GM18951 (cell line): ENCODE results near the gene GPR148.

Experiments
- POLR2A ChIP-seq: IDR thresholded peaks from 4 replicates; pipeline ENCODE4 v1.6.1; 2011; ENCODE audit warnings: mild to moderate bottlenecking; ENCODE audit not compliant: insufficient read length, insufficient read depth; ENCODE audit errors: extremely low read depth
- in situ Hi-C: fragments of 300-500 bp; cut with MboI; formaldehyde crosslinking; loops from one replicate; pipeline ENCODE4 v1.12.0; 2022; ENCODE audit warnings: low sequenced_read_pairs, mixed read lengths, inconsistent platforms; ENCODE audit not compliant: unreplicated experiment

Gene GPR148

DNA sequence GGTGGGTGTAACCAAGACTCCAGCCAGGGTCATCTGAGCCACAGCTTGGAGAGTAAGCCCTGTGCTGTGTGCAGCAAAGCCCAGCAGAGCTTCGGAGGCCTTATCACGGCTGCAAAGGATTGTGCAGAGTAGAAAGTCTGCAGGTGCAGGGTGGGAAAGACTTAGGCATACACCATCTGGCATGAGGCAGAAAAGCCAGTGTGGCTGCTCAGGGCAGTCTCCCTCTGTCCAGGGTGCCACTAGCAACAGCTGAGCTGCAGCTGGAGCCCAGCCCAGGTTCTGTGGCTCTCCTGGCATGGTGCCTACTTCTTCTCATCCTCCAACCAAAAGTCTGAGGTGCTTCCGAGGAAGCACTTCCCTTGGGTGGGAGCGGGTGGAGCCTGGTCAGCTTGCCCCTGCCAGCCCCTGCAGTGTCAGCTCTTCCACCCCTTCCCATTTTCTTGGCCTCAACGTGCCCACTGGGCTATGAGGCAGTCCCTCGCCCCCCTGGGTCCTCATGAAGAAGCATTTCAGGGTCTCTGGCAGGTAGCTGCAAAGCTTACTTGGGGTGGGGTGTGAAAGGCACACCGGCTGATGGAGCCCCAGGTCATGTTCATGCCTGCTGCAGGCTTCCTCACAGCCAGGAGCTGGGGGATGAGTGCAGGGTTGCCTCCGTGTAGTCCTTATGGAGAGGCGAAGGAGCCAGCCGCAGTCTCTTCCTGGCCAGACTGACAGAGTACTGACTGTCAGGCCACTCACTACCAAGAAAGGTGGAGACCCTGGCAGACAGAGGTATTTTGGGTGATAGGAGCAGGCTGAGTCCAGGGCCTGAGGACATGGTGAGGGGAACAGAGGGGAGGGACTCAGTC, 31.3 kb downstream of the GPR148 start:
- no peak for TF ChIP-seq POLR2A
- in situ Hi-C loops = no loop called here

DNA sequence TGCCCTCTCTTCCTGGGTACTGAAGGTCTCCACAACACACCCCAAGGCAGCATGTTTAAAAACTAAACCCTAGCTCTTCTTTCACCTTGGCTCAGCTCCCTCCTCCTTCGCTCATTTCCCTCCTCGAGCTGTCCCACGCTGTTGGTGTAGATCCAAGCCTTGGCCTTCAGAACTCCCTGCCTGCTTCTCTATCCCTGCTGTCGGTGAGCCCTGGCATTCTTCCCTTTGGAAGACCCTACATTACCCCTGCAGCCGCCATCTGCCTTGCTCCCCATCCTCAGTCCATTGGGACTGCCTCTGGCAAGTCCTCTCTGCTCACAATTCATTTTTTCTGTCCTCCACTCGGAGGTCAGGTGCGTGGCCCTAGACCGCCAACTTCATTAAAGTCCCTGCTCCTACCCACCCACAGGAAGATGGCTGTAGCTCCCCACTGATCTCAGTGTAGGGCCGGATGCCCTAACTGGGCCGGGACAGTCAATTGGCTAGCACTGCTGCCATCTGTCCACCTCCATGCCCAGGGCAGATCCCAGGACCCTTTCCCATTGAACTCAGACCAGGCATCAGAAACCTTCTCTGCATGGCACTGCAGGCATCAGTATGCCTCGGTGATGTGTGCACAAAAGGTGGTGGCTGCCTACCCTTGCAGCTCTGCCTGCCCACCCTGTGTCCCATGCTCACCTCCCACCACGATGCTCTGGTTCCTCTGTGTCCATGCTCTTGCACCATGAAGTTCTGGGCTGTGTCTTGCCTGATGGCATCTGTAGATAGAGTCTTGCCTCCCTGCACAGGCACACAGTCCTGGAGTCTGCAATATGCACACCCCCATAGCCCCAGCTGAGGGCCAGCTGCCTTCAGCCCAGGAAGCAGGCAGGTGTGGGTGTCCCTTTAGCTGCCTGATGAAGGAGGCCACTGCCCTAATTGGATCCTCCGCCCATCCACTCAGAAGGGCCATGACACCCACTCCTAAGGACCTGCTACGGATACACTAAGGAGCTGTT, 32.2 kb downstream of the GPR148 start:
- TF ChIP-seq POLR2A = no peak
- in situ Hi-C loops = no loop called here

DNA sequence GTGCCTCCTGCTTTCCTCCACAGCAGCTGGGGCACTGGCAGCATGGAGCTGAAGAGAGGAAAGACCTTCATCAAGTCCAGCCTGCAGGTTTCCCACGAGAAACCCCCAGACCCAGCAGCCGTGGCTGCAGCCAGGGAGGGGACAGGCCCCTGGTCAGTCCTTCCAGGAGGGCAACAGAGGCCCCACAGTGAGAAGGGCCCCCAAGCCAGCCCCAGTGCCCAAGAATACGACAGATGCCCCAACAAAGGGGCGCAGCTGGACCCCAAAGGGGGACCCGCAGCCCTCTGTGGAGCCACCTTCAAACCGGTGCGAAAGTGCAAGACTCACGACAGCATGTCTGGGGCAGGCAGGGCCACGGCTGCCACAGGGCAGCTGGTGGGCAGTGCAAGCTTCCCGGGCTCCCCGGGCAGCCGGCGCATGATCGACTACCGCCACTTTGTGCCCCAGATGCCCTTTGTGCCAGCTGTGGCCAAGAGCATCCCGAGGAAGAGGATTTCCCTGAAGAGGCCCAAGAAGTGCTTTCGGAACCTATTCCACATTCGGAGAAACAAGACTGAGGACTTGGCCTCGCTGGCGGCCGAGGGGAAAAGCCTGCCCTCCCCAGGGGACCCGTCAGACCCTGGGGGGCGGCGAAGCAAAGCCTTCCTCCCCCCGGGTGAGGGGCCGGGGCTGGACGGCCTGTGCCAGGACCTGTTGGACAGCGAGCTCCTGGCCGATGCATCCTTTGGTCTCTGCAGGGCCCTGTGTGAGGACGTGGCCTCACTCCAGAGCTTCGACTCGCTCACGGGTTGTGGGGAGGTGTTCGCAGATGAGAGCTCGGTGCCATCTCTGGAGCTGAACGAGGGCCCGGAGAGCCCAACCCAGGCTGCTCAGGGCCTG, 33.4 kb downstream of the GPR148 start:
- in situ Hi-C loops = no loop called here
- no peak for TF ChIP-seq POLR2A

DNA sequence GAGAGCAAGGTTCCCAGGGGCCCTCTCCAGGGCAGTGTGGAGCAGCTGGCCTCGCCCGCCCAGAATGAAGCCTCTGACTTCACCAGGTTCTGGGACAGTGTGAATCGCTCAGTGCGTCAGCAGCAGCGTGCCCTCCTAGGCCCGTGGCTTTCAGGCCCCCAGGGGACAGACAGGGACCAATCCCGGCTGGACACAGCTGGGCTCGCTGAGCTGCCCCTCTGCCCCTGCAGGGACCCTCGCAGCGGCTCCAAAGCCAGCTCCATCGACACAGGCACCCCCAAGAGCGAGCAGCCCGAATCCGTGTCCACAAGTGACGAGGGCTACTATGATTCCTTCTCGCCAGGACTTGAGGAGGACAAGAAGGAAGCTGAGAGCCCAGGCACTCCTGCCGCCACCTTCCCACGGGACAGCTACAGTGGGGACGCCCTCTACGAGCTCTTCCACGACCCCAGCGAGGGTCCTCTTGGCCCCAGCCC, 34.1 kb downstream of the GPR148 start:
- TF ChIP-seq POLR2A = no peak
- in situ Hi-C loops = no loop called here

DNA sequence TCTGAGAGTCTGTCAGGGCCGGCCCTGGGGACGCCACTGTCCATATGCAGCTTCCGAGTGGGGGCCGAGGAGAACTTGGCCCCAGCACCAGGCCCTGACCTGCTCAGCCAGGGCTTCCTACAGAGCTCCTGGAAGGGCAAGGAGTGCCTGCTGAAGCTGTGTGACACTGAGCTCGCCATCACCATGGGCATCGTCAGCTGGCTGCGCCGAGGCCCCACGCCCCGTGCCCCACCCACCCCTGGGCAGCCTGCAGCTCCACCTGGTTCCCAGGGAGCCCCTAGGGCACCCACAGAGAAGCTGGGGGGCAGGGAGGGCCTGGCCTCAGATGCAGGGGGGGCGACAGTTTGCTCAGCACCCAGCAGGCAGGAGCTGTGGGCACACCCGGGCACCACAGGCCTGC, 34.5 kb downstream of the GPR148 start:
- in situ Hi-C loops = no loop called here
- no peak for TF ChIP-seq POLR2A

DNA sequence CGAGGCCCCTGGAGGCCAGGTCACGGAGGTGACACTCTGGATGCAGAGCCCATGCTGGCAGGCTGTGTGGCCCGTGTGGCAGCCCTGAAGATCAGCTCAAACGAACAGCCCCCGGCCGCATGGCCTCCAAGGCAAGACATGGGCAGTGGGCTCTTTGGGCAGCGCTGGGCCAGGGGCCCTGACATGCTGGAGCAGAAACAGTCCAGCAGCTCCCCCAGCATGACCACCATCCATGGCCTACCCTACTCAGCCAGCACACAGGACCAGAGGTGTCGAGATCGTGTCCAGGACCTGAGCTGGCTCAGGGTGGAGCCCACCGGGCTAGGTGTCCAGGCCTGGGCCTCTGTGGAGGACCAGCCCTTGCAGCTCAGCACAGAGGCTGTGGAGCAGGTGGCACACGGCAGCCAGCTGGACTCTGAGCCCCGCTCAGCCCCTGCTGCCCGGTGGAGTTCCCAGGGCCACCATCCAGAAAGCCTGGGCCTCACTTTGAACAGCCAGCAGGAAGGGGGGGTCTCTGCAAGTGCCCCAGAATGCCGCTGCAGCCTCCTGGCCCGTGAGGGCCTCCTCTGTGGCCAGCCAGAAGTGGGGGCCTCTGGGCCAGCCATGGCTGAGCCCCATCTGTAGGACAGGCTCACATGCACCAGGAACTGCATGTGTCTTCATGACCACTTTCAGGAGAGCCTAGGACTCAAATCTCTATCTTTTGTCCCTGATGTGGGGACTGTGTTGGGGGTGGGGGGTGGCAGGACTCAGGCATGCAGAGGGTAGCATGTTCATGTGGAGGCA, 35.4 kb downstream of the GPR148 start:
- in situ Hi-C loops = no loop called here
- no peak for TF ChIP-seq POLR2A

DNA sequence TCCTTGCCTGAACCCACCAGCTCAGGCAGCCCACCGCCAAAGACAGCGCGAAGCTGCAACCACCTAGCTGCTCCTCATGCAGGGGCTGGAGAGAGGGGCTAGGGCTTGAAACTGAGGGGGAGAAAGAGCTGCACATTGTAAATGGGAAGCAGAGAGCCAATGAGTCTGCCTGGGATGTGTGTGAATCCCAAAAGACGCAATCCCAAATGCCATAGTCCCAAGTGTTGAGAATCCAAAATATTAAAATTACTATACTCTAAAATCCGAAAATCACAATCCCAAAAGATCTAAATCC, 35.9 kb downstream of the GPR148 start:
- in situ Hi-C loops = no loop called here
- TF ChIP-seq POLR2A = no peak

DNA sequence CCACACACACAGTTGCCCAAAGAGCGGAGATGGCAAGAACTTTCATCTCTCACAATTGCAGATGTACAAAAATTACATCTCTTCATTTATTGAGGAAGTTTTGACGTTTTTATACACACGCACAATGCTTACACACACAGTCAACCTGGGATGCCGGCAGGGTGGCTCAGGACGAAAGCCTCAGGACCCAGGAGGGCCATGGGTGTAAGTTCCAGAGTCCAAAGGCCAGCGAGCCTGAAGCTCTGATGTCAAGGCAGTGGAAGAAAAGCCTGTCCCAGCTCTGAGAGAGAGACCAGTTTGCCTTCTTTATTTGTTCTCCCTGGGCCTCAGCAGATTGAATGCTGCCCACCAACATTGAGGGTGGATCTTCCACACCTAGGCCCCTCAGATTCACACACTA, 36.6 kb downstream of the GPR148 start:
- no peak for TF ChIP-seq POLR2A
- in situ Hi-C loops = no loop called here

DNA sequence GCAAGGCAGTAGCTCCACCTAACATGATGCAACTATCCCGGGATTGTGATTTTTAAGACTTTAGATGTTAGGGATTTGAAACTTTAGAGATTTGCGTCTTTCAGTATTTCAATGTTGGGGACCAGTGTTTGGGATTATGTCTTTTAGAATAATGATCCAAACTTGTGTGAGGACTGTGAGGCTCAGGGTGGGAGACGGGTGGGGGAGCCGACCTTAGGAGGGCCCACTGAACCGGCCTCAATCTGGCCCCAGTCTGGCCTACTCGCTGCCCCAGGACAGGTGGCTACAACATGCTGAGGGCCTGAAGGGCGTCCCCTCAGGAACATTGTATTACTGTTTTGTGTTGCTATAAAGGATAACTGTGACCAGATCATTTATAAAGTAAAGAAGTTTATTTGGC, 37.2 kb downstream of the GPR148 start:
- no peak for TF ChIP-seq POLR2A
- in situ Hi-C loops = no loop called here

DNA sequence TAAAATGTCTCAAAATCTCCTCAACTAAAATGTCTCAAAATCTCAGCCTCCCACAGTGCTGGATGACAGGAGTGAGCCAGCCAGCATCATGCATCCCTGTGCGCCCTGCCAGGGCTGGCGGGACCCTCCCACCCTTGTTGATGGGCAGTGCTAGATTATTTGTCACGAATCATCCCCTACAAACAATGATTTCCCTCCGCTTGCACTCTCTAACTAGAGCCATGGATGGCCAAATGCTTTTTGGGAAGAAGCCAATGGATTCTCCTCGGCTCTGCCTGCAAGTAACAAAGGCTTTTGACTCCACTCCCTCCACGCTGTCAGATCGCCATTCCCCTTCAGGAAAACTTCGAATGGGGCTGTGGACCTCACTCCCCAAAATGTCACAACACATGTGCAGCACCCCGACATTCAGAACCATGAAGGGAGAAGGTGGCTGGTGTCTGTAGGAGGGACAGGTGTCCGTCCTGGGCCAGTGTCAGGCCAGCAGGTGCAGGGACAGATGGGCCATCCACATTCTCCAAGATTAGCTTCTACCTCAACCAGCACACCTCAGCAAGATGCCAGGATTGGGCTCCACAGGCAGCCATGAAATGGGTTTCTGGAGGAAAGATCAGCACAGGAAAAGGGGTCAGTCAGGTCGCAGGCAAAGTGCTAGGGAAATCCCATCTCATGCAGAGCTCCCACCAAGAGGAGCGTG, 38.0 kb downstream of the GPR148 start:
- in situ Hi-C loops = no loop called here
- TF ChIP-seq POLR2A = no peak

DNA sequence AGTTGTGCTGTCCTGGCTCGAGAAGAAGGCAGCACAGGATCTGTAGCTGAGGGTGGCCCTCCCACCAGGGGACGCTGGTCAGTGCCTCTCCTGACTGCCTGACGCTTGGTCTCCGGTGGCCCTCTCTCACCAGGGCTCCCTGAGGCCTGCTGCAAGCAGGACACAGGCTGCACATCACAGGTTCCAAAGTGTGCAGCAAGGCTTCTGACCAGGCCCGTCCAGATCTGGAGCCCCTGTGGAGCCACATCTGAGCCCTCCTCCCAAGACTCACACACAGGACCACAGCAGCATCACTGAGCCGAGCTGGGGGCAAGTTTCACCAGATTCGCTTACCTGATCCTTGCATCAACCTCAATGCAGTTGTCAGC, 38.5 kb downstream of the GPR148 start:
- in situ Hi-C loops = no loop called here
- TF ChIP-seq POLR2A = no peak

DNA sequence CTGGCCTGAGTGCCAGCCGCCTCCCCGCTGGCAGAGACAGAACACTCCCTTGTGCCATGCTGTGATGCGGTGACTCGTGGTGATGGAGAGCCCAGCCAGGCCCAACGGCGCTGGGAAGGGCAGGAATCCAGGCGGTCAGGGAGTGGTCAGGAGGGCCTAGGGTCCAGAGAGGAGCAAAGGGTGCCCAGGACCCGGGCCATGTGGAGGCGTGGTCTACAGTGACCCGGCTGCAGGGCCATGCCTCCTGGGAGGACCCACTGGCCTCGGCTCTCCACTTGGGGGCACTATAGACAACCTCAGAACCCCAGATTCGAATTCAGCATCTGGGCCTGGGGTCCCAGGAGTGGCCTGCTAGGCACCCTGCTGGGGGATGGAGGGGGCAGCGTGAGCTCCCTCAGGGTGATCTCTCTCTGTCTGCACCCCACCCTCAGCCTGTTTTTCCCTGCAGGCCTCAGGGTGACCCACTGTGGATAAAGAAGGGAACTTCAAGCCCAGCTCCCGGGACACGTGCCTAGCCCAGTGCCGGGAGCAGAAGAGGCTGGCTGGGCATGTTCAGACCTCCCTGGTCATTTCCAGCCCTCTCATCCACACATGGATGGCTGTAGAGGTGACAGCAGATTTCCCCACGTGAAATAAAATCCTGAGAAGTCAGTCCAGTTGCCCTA, 39.5 kb downstream of the GPR148 start:
- in situ Hi-C loops = no loop called here
- no peak for TF ChIP-seq POLR2A
